ENCODE data around the gene EIF5A. TPM values are rescaled to one million over a fixed set of nuclear protein-coding genes. Genes with fewer than 3 reads are reported as not detected.

EIF5A gene
- total and polyA plus RNA-seq, 2 of the 8 experiments (the other 6 are each of a cell fraction or from before 2014, with no cell fraction given): 717 to 1,172 TPM

DNA sequence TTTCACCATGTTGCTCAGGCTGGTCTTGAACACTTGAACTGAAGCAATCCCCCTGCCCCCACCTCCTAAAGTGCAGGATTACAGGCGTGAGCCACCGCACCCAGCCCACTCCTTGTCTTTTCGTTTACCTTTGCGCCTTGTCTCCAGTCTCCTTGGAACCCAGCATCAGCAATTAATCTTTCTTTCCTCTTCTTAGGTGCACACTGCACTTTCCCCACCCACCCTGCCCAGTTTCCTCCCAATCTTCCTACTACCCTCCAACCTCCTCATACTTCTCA is 43.7 kb upstream of the EIF5A start:
- Histone ChIP-seq H2BK5ac (ENCODE audit: low read depth, low read length) (peak overlapping the region; percentile 95), H3K27ac (ENCODE audit: low read depth, low read length) (no peak overlapping the region), H3K9me3 (ENCODE audit: insufficient read depth in 2 of 2, low read depth in 1 of 2, low read length in 1 of 2) (no peaks in the 10 kb centered on the region), H4K5ac (ENCODE audit: insufficient read length, low read depth, low read length) (no peak overlapping the region), H3K27me3 (replicated peaks in 1 of 4; ENCODE audit: control insufficient read depth in 3 of 4, extremely low read depth in 1 of 4, insufficient read depth in 3 of 4, low read length in 3 of 4) (no peaks in the 10 kb centered on the region), H4K91ac (replicated peaks; ENCODE audit: insufficient read length, low read length) (no peak overlapping the region), H3K4ac (replicated peaks; ENCODE audit: insufficient read length, low read depth, low read length) (no peak overlapping the region), H3K79me1 (ENCODE audit: low read depth, low read length) (peaks cover 9% of the 10 kb centered on the region), H3K79me2 (ENCODE audit: control insufficient read depth in 1 of 2, insufficient read depth in 2 of 2, low read length in 2 of 2) (peaks cover 0 to 30% of the 10 kb centered on the region in 2 experiments; a peak in 2 of 4 replicates), H2AFZ (ENCODE audit: low read length) (no peak overlapping the region), H2AK5ac (ENCODE audit: low read depth, low read length) (no peak overlapping the region; the same call in 1 of the 2 replicates), H3K56ac (replicated peaks; ENCODE audit: insufficient read length, low read depth, low read length) (no peak overlapping the region), H3K23me2 (ENCODE audit: low read depth, low read length) (peaks cover 13% of the 10 kb centered on the region), H3K9ac (replicated peaks in 1 of 4; ENCODE audit: extremely low read depth in 1 of 4, low read depth in 3 of 4, low read length in 3 of 4) (peak overlapping the region in 3 of 4 experiments; percentile 51 to 73 (median 69); a peak in 6 of 7 replicates), H3K18ac (ENCODE audit: extremely low read depth, low read length) (peak overlapping the region; percentile 94; the same call in 1 of the 2 replicates), H2BK120ac (replicated peaks; ENCODE audit: low read depth, low read length) (no peak overlapping the region), H3K36me3 (ENCODE audit: control insufficient read depth in 2 of 4, insufficient read depth in 4 of 4, low read length in 3 of 4) (peaks cover 0 to 16% (median 8%) of the 10 kb centered on the region in 4 experiments; a peak in 5 of 8 replicates), H2BK20ac (ENCODE audit: low read length) (0 out of 2 replicates have a peak overlapping the region, but pooled peaks have one; percentile 23), H4K20me1 (replicated peaks in 1 of 2; ENCODE audit: control insufficient read depth in 1 of 2, insufficient read depth in 2 of 2, low read length in 2 of 2) (peaks cover 6 to 11% of the 10 kb centered on the region in 2 experiments), H4K8ac (ENCODE audit: extremely low read depth, insufficient read depth, low read length) (peak overlapping the region; percentile 92; the same call in 1 of the 2 replicates), H3K14ac (ENCODE audit: insufficient read length) (no peak overlapping the region), H3K4me1 (replicated peaks in 1 of 4; ENCODE audit: control insufficient read depth in 3 of 4, insufficient read depth in 4 of 4, low read length in 3 of 4) (peaks cover 5 to 15% (median 7%) of the 10 kb centered on the region in 4 experiments; a peak in 6 of 7 replicates), H3K4me2 (ENCODE audit: insufficient read depth in 1 of 2, low read depth in 2 of 2, low read length in 2 of 2) (peak overlapping the region; percentile 91 to 97), H3K4me3 (ENCODE audit: extremely low read depth in 1 of 4, insufficient read depth in 2 of 4, low read depth in 3 of 4, low read length in 4 of 4) (peak overlapping the region; percentile 93 to 98 (median 96); a peak in 6 of 8 replicates), H2BK15ac (ENCODE audit: low read length) (no peak overlapping the region), H3K23ac (ENCODE audit: insufficient read length) (no peak overlapping the region), H2BK12ac (ENCODE audit: low read depth, low read length) (peak overlapping the region; percentile 97; the same call in 1 of the 2 replicates)
- DNase-seq (ENCODE audit: low read depth in 1 of 2, low spot score in 2 of 2) (no peak), FAIRE-seq (no peak)
- ChIA-PET CTCF (ENCODE audit: partially characterized antibody) (interaction anchor here (0.6 to 1.6 kb wide), 4 partner anchors 17 to 245 kb away, joined by 3 to 6 read pairs (median 4); partner anchors contain the start of gene SLC2A4), POLR2A (ENCODE audit: partially characterized antibody) (interaction anchor here (0.6 to 13.7 kb wide), 17 partner anchors 11 to 294 kb away, joined by 3 to 159 read pairs (median 4); partner anchors contain the start of genes ACADVL, CTDNEP1, DLG4 and ELP5)
- WGBS, 2 experiments (ENCODE audit: extremely low coverage in 1 of 2, insufficient coverage in 1 of 2, insufficient read length in 1 of 2, insufficient replicate concordance in 2 of 2, low coverage in 1 of 2, low lambda C conversion rate in 2 of 2, missing lambda C conversion rate in 1 of 2): 37% methylated on average over 2 of the region's 4 CpGs; no CpG with 5 or more reads in 1 of the 2 experiments
- TF ChIP-seq, protein P1, sequence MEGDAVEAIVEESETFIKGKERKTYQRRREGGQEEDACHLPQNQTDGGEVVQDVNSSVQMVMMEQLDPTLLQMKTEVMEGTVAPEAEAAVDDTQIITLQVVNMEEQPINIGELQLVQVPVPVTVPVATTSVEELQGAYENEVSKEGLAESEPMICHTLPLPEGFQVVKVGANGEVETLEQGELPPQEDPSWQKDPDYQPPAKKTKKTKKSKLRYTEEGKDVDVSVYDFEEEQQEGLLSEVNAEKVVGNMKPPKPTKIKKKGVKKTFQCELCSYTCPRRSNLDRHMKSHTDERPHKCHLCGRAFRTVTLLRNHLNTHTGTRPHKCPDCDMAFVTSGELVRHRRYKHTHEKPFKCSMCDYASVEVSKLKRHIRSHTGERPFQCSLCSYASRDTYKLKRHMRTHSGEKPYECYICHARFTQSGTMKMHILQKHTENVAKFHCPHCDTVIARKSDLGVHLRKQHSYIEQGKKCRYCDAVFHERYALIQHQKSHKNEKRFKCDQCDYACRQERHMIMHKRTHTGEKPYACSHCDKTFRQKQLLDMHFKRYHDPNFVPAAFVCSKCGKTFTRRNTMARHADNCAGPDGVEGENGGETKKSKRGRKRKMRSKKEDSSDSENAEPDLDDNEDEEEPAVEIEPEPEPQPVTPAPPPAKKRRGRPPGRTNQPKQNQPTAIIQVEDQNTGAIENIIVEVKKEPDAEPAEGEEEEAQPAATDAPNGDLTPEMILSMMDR (IDR thresholded peaks at IDR 0.05; ENCODE audit: control extremely low read depth in 1 of 3, insufficient read depth in 1 of 3, low read depth in 1 of 3, low read length in 3 of 3): no peak
- no peak for TF ChIP-seq MAFK (IDR thresholded peaks at IDR 0.05; ENCODE audit: low read depth, low read length)
- no peak for TF ChIP-seq SIX5 (IDR thresholded peaks at IDR 0.05; ENCODE audit: low read depth, low read length)
- no peak for TF ChIP-seq EP300 (IDR thresholded peaks at IDR 0.05; ENCODE audit: borderline replicate concordance in 1 of 2, low read depth in 2 of 2, low read length in 2 of 2)
- no peak for TF ChIP-seq KDM1A (IDR thresholded peaks at IDR 0.05; ENCODE audit: borderline replicate concordance, low read length)
- TF ChIP-seq CREB1 (IDR thresholded peaks at IDR 0.05): no peak
- no peak for TF ChIP-seq ZNF274 (IDR thresholded peaks at IDR 0.05; ENCODE audit: borderline replicate concordance, extremely low read depth, low read length)
- no peak for TF ChIP-seq POU5F1 (IDR thresholded peaks at IDR 0.05; ENCODE audit: low read depth, low read length)
- no peak for TF ChIP-seq SAP30 (IDR thresholded peaks at IDR 0.05; ENCODE audit: insufficient read depth, insufficient replicate concordance, low read length)
- no peak for TF ChIP-seq KDM5A (IDR thresholded peaks at IDR 0.05; ENCODE audit: low read length)
- TF ChIP-seq RBBP5 (IDR thresholded peaks at IDR 0.05; ENCODE audit: borderline replicate concordance, low read depth, low read length): no peak

Data from H1 (cell line).